ENCODE measurements around the gene GABRQ. TPM values are rescaled to one million over a fixed set of nuclear protein-coding genes. Genes with fewer than 3 reads are reported as not detected.
"Not testable (repeated sequence)": the region's sequence is repeated elsewhere in the genome, so short reads cannot be mapped to it uniquely, and the experiment has no call there.

GABRQ gene
- total RNA-seq, 1 experiment from 2014 or later, result 0.30 TPM

GRCh38 chrX:152652060-152652459, 14.4 kb downstream of the GABRQ start:
- no peak for DNase-seq (ENCODE audit: low read depth)
- in situ Hi-C loops (cut with HindIII; ENCODE audit: low pct_unique_long_range_greater_than_20kb, low sequenced_read_pairs), result no loop called here

DNA sequence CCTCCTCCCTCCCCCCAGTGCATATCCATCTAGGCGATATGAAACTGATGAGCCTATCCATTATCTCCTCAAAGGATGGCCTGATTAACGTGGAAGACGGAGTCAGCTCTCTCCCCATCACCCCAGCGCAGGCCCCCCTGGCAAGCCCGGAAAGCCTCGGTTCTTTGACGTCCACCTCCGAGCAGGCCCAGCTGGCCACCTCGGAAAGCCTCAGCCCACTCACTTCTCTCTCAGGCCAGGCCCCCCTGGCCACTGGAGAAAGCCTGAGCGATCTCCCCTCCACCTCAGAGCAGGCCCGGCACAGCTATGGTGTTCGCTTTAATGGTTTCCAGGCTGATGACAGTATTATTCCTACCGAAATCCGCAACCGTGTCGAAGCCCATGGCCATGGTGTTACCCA, 14.8 kb downstream of the GABRQ start:
- in situ Hi-C loops (cut with HindIII; ENCODE audit: low pct_unique_long_range_greater_than_20kb, low sequenced_read_pairs), result no loop called here

DNA sequence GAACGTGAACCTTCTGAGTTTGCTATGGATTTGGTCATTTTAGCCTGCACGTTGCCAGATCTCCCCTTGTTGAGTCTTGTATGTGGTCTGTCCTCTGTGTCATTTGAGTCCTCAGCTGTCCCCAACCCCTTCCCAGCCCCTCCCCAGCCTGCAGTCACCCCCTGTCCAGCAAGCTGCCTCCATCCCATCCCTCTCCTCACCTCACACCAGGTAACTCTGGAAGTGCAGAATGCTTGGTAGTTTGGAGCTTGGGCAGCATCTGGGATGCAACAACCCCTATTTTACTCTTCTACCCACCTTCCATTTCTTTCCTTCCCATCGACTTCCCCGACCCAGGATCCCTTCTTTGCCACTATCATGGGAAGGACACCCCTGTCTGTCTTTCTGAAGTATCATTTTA, 18.4 kb downstream of the GABRQ start:
- in situ Hi-C loops (cut with HindIII; ENCODE audit: low pct_unique_long_range_greater_than_20kb, low sequenced_read_pairs), result no loop called here
- no peak for DNase-seq (ENCODE audit: low read depth)

More for the DNA sequence above, 14.8 kb downstream of the GABRQ start:
- DNase-seq (ENCODE audit: low read depth), result no peak

DNA sequence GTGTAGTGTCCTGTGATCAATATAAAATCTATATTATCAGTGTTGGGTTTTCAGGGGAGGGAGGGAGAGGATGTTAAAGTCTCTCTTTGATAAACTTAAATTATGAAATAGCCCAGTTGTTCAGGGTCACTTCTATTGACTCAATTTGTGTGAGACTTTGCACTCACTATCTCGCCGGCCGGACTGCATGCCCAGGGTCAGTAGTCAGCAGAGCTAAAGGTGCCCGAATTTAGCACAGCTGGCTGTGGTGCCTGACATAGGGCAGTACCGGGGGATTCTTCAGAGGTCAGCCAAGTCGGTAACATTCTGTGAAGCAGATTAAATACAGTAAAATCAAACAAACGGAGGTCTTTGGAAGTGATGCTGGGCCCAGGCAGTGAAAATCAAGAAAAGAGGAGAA, 19.2 kb downstream of the GABRQ start:
- no peak for DNase-seq (ENCODE audit: low read depth)
- in situ Hi-C loops (cut with HindIII; ENCODE audit: low pct_unique_long_range_greater_than_20kb, low sequenced_read_pairs), result no loop called here

DNA sequence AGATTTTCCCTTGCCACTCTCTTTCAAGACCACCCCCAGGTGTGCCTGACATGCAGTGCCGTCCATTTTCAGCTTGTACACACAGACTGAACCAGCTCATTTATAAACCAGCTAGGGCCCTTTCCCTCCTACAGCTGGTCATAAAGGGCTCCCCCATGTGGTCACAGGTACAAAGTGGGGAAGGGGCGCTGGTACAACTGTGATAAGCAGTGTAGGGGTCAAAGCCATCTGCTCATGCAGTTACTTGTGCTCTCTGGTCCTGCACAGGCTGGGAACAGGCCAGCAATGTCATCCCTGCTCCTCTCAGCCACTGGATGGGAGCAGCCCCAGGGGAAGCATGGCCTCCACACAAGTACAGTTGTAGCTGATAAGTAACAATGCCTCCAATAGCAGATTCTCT, 20.6 kb downstream of the GABRQ start:
- DNase-seq (ENCODE audit: low read depth), result no peak
- in situ Hi-C loops (cut with HindIII; ENCODE audit: low pct_unique_long_range_greater_than_20kb, low sequenced_read_pairs), result no loop called here

DNA sequence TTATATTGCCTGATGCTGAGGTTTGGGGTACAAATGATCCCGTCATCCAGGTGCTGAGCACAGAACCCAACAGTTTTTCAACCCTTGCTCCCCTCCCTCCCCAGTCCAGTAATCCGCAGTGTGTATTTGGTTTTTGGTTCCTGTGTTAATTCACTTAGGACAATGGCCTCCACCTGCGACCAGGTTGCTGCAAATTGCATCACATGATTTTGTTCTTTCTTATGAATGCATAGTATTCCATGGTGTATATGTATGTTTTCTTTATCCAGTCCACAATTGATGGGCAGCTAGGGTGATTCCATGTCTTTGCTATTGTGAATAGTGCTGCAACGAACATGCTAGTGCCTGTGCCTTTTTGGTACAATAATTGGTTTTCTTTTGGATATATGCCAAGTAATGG, 25.4 kb downstream of the GABRQ start:
- in situ Hi-C loops (cut with HindIII; ENCODE audit: low pct_unique_long_range_greater_than_20kb, low sequenced_read_pairs), result no loop called here
- no peak for DNase-seq (ENCODE audit: low read depth)

DNA sequence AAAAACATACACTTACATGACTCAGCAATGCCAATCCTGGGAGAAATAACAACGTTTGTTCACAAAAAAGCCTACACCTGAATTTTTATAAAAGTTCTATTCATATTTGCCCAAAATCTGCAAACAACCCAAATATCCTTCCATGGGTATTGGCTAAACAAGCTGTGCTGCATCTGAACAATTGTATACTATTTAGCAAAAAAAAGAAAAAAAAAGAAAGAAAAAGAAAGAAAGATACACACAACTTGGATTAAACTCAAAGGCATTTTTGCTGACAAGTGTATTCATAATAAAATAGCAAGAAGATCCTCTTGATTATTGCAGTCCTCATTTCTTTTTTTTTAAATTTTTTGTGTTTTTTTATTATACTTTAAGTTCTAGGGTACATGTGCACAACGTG, 36.4 kb downstream of the GABRQ start:
- no peak for DNase-seq (ENCODE audit: low read depth)
- in situ Hi-C loops (cut with HindIII; ENCODE audit: low pct_unique_long_range_greater_than_20kb, low sequenced_read_pairs), result no loop called here

DNA sequence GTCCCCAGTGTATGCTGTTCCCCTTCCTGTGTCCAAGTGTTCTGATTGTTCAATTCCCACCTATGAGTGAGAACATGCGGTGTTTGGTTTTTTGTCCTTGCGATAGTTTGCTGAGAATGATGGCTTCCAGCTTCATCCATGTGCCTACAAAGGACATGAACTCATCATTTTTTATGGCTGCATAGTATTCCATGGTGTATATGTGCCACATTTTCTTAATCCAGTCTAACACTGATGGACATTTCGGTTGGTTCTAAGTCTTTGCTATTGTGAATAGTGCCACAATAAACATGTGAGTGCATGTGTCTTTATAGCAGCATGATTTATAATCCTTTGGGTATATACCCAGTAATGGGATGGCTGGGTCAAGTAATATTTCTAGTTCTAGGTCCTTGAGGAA, 37.0 kb downstream of the GABRQ start:
- in situ Hi-C loops (cut with HindIII; ENCODE audit: low pct_unique_long_range_greater_than_20kb, low sequenced_read_pairs); DNase-seq (ENCODE audit: low read depth): not testable (repeated sequence)

GRCh38 chrX:152681012-152681411, 43.3 kb downstream of the GABRQ start:
- DNase-seq (ENCODE audit: low read depth); in situ Hi-C loops (cut with HindIII; ENCODE audit: low pct_unique_long_range_greater_than_20kb, low sequenced_read_pairs): not testable (repeated sequence)

DNA sequence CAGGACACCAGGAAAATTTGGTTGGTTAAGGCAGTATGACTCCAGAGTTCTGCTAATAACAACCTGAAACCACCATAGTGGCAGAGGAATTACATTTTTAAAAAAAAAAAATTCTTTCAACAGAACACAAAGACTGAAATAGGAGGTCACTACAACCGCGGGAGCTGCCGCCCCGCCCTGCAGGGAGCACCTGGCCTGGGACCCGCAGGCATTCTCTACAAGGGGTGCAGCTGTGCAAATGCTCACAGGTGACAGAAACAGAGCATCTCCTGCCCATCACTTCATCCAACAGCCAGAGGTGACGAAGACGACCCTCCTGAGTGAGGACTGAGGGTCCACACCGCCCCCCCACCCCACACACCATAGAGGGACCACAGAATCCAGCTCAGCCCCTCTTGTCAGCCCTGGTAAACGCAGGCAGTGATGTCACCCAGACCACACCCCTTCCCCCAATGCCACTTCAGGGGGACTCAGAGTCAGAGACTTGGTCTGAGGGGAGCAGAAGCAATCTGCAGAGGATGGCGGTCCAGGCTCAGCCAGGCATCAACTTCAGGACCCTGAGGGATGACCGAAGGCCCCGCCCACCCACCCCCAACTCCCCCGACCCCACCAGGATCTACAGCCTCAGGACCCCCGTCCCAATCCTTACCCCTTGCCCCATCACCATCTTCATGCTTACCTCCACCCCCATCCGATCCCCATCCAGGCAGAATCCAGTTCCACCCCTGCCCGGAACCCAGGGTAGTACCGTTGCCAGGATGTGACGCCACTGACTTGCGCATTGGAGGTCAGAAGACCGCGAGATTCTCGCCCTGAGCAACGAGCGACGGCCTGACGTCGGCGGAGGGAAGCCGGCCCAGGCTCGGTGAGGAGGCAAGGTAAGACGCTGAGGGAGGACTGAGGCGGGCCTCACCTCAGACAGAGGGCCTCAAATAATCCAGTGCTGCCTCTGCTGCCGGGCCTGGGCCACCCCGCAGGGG, 60.5 kb downstream of the GABRQ start, which contains the start of gene MAGEA3:
Gene MAGEA3 (plus strand): TSS at position 843 of the 980 bp plus-strand sequence. CDS start 2,039 bp downstream, outside the sequence.
- in situ Hi-C loops (cut with HindIII; ENCODE audit: low pct_unique_long_range_greater_than_20kb, low sequenced_read_pairs); DNase-seq (ENCODE audit: low read depth): not testable (repeated sequence)

DNA sequence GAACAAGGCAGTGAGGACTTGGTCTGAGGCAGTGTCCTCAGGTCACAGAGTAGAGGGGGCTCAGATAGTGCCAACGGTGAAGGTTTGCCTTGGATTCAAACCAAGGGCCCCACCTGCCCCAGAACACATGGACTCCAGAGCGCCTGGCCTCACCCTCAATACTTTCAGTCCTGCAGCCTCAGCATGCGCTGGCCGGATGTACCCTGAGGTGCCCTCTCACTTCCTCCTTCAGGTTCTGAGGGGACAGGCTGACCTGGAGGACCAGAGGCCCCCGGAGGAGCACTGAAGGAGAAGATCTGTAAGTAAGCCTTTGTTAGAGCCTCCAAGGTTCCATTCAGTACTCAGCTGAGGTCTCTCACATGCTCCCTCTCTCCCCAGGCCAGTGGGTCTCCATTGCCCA, 62.7 kb downstream of the GABRQ start:
- DNase-seq (ENCODE audit: low read depth); in situ Hi-C loops (cut with HindIII; ENCODE audit: low pct_unique_long_range_greater_than_20kb, low sequenced_read_pairs): not testable (repeated sequence)

DNA sequence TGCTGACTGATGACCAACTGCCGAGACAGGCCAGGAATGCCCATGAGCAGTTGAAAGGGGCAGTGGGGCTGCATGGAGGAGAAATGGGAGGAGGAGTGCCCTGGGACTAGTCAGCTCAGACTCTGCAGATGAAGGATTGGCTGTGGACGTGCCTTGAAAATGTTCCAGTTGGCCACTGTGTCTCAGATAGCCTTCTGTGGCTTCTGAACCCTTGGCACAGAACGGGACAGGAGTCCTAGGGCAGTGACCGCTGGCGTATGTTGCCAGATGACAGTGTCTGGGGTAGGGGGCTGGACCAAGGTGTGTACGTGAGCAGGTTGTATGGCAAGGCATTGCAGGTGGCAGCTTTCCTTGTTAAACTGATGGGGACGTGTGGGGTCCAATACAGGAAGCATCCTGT, 68.8 kb downstream of the GABRQ start:
- in situ Hi-C loops (cut with HindIII; ENCODE audit: low pct_unique_long_range_greater_than_20kb, low sequenced_read_pairs); DNase-seq (ENCODE audit: low read depth): not testable (repeated sequence)

Other genes starting within 250 kb of the GABRQ start
- gene GABRA3, start 186.6 kb upstream of the GABRQ start, total RNA-seq (2014; rRNA removed; shearing (Covaris generic); ENCODE audit: low replicate concordance), result not detected in 2 replicates
- gene MAGEA3, start 60.9 kb downstream of the GABRQ start, total RNA-seq (2014; rRNA removed; shearing (Covaris generic); ENCODE audit: low replicate concordance), result not detected in 2 replicates
- not detected in 2 replicates for gene CSAG2, start 71.4 kb downstream of the GABRQ start, total RNA-seq (2014; rRNA removed; shearing (Covaris generic); ENCODE audit: low replicate concordance)
- not detected in 2 replicates for gene MAGEA2B, start 76.7 kb downstream of the GABRQ start, total RNA-seq (2014; rRNA removed; shearing (Covaris generic); ENCODE audit: low replicate concordance)
- gene CSAG1, start 95.8 kb downstream of the GABRQ start, total RNA-seq (2014; rRNA removed; shearing (Covaris generic); ENCODE audit: low replicate concordance), result not detected in 2 replicates
- gene MAGEA12, start 95.9 kb downstream of the GABRQ start, total RNA-seq (2014; rRNA removed; shearing (Covaris generic); ENCODE audit: low replicate concordance), result not detected in 2 replicates
- gene MAGEA2, start 115.9 kb downstream of the GABRQ start, total RNA-seq (2014; rRNA removed; shearing (Covaris generic); ENCODE audit: low replicate concordance), result not detected in 2 replicates
- gene CSAG3, start 121.3 kb downstream of the GABRQ start, total RNA-seq (2014; rRNA removed; shearing (Covaris generic); ENCODE audit: low replicate concordance), result not detected in 2 replicates
- gene MAGEA6, start 131.8 kb downstream of the GABRQ start, total RNA-seq (2014; rRNA removed; shearing (Covaris generic); ENCODE audit: low replicate concordance), result not detected in 2 replicates
- gene CETN2, start 192.9 kb downstream of the GABRQ start, total RNA-seq (2014; rRNA removed; shearing (Covaris generic); ENCODE audit: low replicate concordance), result 74.5 and 76.6 TPM in 2 replicates
- 32.1 and 33.7 TPM in 2 replicates for gene NSDHL, start 193.2 kb downstream of the GABRQ start, total RNA-seq (2014; rRNA removed; shearing (Covaris generic); ENCODE audit: low replicate concordance)